Hepatocyte (in vitro differentiated cells): Measurements from ENCODE around the gene DIS3L2.

Source experiments
- EZH2phosphoT487 ChIP-seq: fragments of 200-600 bp; sonication (generic); IDR thresholded peaks from one replicate; pipeline ENCODE4 v1.6.1; 2018; ENCODE audit warnings: antibody characterized with exemption, mild to moderate bottlenecking, low read depth, moderate library complexity; ENCODE audit not compliant: unreplicated experiment, severe bottlenecking
- TF ChIP-seq, protein P1 (sequence below): fragments of 200-600 bp; sonication (generic); IDR thresholded peaks from 2 replicates; pipeline ENCODE4 v1.5.1; 2016; ENCODE audit warnings: antibody characterized with exemption, mild to moderate bottlenecking; ENCODE audit not compliant: poor library complexity

DNA sequence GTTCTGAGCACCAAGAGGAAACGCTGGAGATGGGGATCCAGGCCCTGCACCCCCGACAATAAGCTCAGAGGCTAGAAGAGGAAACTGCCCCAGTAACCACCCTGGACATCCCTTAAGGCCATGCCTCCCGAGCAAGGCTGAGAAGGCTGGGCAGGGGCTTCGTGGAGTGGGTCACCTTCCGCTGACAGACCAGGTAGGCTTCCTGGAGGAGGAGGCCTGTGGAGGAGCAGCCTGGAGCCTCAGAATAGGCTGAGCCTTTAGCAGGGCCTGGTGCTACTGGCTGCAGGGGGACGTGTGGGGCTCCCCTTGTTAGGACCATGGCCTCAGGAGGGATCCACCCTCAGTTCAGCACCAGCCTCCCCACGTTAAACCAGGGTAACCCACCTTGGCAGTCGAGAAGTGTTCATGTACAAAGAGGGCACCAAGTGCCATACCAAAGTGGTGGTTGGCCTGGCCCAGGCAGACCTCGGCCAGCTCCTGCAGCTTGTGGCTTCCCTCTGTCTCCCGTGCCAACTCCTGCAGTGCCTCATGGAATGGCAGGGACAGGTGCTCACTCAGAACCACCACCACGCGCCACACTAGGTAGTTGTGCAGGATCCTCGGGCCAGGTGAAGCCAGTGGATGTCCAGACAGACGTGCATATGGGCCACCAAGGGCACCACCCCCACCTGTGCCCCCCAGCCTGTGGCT is 388.6 kb downstream of the DIS3L2 start:
- TF ChIP-seq, protein P1, sequence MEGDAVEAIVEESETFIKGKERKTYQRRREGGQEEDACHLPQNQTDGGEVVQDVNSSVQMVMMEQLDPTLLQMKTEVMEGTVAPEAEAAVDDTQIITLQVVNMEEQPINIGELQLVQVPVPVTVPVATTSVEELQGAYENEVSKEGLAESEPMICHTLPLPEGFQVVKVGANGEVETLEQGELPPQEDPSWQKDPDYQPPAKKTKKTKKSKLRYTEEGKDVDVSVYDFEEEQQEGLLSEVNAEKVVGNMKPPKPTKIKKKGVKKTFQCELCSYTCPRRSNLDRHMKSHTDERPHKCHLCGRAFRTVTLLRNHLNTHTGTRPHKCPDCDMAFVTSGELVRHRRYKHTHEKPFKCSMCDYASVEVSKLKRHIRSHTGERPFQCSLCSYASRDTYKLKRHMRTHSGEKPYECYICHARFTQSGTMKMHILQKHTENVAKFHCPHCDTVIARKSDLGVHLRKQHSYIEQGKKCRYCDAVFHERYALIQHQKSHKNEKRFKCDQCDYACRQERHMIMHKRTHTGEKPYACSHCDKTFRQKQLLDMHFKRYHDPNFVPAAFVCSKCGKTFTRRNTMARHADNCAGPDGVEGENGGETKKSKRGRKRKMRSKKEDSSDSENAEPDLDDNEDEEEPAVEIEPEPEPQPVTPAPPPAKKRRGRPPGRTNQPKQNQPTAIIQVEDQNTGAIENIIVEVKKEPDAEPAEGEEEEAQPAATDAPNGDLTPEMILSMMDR, result no peak
- TF ChIP-seq EZH2phosphoT487, result no peak
